Limb (tissue), 2 donors: Measurements from ENCODE around the gene MEIKIN.

Source experiments
- DNase-seq, 2 donors: peaks; one replicate each; pipeline ENCODE4 v3.0.0-alpha.2; 2016; ENCODE audit errors: extremely low spot score in 2 of 2

Gene MEIKIN

DNA sequence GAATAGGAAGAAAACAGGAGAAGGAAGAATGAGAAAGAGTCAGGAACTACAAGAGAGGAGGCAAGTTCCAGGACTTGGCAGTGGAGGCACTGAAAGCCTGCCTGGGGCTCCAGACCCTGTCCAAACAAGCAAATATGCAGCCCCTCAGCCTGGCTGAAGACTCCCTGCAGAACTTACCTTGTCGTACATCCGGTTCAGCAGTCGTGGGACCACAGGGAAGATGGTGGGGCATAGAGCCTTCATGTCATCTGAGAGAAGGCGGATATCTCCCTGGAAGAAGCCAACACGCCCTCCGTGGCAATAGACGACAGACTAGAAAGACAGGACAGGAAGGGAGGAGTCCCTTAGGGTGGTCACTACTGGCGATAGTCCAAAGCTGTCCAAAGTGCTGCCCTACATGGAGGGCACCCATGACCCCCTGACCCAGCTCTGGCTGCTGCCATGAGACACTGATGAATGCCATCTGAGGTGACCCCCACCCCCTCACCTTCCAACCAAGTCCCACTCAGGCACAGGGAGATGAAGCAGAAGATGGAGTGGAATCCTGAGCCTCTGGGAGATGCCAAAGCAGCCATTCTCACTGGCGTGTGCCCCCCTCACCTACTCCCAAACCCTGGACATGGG, 27.7 kb upstream of the MEIKIN start:
- DNase-seq = no peak

DNA sequence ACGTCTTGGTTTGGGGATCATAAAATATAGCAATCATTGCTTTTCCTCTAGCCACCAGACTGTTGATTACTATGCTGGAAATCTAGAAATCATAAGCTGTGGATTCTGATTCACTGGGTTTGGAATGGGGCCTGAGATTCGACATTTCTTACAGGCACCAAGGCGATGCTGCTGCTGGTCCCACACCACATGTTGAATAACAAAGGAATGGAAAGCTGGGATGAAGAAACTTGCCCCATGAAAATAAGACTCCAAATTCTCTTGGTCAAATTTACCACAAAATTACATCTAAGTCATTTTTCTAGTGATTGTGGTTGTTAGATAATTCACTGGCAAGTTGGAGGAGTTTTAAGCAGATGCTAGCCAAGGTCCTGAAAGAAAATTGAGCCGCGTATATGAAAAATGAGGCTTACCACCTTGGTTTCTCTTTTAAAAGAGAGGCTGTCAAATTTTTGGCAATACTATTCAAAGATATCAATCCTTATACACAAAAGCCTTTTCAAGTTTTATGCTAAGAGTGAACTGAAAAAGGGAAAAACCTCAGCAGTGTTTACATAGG, 23.0 kb upstream of the MEIKIN start:
- DNase-seq = no peak

DNA sequence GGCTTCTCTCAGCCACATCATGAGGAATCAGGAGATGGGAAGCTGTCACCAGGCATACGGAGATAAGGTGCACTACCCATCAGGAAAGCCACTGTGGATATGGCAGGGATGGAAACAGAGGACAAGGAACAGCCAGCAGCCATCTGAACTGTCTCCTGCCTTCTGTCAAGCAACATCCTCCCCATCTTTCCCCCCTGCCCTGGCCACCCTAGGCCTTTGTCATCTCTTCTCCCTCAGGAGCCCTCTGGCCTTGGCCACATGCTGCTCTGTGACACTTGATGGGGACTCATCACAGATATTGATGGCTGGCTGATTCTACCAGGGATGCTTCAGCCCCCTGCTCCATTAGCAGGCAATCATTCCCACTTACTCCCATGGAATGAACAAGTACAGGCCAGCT, 21.1 kb upstream of the MEIKIN start:
- no peak for DNase-seq

DNA sequence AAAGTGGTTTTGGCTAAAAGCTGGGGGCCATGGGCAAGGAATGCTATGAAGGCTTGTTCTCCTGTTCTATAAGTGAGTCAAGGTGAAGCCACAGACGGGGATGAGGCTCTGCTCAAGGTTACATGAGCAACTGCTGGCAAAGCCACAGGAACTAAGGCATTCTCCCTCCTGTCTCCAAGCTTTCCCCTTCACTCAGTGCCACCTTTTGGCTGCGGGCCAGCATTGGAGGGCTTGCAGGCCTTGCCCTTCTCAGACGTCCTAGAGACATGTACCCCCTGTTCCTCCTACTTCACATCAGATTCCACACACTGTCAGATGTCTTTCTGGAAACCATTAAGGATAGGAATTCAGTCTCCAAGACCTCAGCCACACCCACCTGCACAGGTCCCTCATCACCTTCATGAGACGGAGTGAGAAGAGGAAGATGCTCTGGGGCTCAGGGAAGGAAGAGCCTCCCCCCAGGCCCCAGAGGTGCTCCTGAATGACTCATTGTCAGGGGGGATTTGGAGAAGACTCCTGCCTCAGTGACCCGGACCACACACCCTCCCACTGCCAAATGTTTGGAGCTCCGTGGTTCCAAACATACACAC, 20.5 kb upstream of the MEIKIN start:
- no peak for DNase-seq

DNA sequence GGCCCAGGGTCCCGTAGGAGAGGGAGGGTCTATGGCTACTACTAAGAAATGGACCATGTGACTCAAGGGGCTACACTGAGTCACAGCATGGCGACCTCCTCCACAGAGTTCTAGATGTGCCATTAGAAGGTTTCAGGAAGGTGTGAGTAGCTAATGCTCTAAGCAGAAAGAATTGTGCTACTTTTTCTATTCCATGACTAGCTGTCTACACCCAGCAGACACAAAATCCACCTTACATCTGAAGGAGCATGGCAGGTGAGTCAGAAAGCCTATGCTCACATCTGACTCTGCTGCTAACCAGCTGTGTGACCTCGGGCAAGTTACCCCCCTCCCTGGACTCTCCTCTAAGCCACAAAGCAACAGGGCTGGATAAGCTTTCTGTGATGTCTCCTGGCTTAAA, 14.4 kb upstream of the MEIKIN start:
- no peak for DNase-seq

DNA sequence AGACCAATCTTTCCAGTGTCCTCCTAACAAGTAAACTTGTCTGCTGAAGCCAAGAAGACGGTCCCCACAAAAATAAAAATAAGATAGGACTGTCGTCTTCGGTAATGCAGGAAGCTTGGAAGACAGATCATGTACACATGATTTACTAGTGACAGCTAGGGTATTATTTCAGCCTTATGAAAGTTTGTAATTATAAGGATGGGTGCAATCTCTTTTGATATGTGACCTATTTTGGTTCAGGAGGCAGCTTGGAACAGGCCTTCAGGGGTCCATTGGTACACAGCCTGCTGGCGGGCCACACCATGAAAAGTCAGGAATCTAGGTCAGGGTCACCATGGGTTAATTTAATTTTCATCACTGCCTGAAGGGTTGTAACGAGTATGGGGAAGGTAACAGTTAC, 13.7 kb upstream of the MEIKIN start:
- DNase-seq = no peak

DNA sequence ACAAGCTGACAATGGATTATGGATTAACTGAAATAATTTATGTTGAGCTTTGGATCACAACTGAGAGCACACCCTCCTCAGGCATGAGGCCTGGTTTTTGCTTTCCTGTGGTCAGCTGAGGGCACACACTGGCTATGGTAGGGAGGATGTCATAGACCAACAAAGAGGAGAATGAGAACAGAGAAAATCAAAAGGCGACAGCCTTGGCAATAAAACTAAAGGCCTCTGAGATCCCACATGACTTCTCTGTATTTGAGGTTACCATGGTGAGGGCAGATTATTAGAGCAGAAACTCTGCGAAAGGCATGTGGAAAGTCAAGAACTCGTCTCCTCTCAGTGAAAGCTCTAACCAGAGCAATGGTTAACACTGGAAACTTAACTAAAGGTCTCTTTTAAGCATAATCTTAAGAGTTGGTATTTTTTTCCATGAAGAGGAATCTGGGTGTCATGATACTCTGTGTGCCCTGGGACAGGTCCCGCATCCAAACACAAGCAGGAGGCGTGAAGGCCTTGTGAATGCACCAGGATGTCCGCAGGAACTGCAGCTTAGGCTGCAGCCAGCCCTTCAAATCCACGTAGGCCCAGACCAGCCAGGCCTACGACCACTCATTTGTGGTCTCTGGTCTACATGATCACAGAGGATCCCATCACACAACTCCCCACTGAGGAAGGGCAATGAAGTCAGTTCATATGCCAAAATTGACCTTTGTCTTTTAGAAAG, 12.4 kb upstream of the MEIKIN start:
- DNase-seq = no peak

DNA sequence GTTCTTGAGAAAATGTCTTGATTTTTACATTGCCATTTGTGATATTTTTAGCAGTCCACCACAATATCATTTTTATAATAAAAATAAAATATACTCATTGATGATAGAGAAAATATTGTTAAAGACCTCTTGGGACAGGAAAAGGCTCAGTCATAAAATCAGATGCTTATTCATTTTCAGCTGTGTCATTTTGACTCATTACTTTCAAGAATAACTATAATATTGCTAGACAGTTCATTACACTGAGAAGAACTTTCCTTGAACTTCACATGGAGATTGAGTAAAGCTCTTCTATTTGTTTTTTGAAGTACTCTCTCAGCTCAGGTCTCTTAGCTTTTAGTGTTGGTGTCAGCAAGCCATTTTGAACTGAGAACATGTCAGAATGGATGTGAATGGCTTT, 8.5 kb upstream of the MEIKIN start:
- DNase-seq = no peak

DNA sequence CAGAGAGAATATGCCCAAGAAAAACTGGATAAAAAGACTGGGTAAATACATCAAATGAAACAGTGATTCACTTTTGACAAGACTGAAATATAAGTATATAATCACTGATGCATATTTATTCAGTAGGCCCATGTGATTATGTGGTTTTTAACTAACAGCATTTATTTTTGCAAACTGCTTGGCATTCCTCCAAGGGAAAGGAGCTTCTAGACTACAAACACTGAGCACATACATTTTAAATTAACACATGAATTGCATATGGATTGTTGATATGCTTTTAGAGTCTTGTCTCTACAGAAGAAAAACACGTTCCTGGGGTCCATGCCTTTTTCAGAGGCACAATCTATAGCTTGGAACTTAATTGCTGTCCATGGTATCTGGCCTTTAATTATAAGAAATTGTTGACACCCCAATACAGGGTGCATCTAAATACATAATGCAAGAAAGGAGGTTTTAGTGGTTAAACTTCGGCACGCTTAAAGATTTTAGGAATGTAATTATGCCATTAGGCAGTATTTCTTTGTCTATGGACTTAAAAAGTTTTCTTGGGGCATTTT, 6.9 kb upstream of the MEIKIN start:
- DNase-seq = peak in 1 of 2 donors; percentile 3

DNA sequence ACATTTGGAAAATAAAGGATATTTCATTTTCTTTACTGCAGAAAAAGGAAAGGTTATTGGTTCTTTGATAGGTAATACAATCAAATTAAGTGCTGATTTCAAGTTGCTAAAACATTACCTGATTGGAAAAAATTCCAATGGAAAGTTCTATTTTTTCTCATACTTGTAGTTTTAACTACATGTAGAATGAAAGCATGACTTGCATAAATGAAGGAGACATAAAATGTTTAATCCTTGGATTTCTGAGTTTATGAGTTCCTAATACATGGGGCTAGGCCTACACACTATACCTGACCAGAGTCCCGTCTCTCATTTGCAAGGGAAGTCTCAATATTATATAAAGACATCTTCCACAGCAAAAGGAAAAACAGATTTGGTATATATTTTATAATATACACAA, 5.2 kb upstream of the MEIKIN start:
- no peak for DNase-seq

DNA sequence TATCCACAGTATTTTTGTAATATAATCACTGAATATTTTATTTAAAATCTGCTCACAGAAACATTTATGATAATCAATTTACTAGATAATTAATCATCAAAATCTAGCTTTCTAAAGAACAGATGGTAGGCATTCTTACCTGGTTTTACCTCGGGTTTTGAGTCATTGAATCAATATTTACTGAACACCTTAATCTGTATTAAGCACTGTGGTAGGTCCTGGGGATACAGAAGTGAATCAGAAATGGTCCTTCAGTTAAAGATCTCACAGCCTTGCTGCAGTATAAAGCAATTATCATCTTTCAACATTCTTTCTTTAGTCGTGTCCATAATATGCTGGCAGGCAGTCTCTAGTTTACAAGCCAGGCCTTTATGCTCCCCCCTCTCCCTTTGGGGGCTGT, 2.0 kb upstream of the MEIKIN start:
- no peak for DNase-seq

DNA sequence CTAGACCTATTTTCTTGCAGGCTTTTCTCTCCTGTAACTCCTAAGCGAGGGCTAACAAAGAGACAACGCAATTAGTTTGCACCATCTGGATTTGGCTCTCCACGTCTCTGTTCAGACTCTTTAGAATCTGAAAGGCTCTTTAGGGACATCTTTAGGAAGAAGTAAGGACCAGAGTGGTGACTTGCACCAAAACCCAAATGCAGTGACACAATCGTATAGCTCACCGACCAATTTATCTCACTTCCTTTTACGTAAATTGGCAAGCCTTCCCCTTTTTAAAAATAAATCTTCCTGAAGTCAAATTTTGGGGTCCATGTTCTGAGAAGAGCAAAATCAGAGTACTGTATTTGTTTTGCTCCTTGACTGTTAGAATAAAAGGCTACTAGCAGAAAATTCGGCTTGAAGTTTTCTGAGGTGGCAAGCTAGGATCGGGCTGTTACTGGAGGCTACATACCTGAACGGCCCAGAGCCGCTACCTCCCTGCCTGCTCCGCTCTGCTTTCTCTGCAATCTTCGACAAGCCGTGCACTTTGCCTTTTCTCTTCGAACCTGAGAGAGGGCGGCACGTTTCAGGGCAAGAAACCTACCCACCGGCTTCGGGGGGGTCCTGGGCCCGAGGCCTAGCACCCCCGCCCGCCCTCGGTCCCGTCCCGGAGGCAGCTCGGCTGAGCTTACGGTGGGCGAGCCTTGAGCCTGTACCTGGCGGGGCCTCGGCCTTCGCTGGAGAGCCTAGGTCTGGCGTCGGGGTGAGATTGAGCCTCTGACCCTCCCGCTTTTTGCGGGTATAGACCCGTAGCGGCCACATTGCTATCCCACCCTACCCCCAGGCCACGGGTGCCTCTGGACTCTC, 537 bp downstream of the MEIKIN start:
- no peak for DNase-seq

DNA sequence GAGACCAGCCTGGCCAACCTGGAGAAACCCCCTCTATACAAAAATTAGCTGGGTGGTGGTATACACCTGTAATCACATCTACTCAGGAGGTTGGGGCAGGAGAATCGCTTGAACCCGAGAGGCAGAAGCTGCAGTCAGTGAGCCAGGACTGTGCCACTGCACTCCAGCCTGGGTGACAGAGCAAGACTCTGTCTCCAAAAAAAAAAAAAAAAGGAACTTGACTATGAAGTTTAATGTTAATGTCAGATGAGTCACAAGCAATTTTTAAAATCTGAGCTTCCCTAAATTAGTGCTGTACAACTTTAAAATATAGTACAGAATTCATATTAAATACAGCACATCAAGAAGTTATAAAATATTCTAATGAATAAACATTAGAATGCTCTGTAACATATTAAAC, 1.5 kb downstream of the MEIKIN start:
- no peak for DNase-seq

DNA sequence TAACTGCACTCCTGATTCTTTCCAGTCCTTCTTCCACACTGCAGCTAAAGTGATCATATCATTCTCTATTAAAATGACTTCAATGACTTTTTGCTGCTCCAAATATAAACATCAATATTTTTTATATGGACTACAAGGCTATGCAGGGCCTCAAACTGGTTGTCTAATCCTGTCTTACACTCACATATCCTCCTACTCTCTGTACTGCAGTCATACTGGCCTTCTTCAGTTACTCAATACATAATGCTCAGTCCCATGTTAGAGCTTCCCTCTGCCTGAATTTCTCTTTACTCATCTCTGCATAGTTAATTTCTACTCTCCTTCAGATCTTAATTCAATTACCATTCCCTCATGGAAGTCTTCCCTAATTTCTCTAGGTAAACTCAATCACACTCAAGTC, 3.4 kb downstream of the MEIKIN start:
- no peak for DNase-seq

DNA sequence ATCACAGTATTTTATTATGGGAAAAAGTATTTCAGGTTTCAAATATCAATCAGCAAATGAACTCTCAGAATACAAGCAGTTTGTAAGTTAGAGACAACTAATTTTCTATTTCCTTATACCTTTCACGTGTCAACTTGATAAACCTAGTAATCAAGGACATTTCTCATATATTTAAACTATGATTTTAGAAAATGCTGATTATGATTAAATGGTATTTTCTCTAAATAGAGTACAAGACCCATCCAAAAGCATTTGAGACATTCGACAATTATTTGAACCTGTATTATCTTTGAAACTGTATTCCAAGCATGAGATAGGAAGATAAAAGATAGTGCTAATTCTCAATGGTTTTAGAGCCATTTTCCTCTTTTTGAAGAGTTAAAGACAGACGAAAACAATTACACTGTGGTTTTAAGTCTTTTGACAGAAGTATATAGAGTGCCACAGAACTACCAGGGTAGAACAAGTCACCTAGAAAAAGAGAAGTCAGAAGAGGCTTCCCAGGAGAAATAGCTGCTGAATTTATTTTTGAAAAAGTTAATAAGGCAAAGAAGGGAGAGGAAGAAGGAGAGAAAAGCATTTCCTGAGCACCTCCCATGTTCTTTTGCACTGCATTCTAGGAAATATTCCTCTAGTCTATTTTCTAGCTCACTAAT, 5.6 kb downstream of the MEIKIN start:
- DNase-seq = no peak

DNA sequence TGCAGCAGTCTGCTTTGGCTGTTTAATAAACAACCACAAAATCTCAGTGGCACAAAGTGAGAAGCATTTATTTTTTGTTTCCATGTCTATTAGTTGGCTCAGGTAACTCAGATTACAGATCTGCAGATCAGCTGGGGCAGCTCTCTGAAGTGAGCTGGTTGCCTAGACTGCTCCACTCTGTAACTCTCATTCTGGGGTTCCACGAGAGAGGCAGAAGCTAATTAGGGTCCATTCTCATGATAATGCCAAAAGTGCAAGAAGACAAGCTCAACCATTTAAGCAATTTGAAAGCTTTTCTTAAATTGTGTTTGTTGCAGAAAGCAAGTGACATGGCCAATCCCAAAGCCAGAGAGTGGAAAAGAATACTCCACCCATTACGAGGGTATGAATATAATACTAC, 13.2 kb downstream of the MEIKIN start:
- no peak for DNase-seq

DNA sequence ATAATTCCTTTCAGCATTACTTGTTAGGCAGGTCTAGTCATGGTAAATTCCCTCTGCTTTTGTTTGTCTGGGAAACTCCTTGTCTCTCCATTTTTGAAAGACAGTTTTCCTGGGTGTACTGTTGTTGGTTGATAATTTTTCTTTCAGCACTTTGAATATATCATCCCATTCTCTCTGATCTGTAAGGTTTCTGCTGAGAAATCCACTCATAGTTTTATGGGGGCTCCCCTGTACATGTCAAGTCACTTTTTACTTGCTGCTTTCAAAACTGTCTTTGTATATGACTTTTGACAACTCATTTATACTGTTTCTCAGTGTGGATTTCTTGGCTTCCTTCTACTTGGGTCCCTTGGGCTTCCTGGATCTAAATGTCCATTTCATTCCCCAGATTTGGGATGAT, 16.5 kb downstream of the MEIKIN start:
- DNase-seq = no peak

DNA sequence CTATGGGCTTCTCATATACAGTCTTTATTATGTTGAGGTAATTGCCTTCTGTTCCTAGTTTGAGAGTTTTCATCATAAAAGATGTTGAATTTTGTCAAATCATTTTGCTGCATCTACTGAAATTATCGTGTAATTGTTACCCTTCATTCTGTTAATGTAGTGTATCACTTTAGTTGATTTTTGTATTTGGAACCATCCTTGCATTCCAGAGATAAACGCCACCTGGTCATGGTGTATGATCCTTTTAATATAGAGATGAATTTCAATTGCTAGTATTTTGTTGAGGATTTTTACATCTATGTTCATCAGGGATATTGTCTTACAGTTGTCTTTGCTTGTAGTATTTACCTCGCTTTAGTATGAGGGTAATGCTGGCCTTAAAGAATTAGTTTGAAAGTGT, 19.3 kb downstream of the MEIKIN start:
- DNase-seq = no peak

DNA sequence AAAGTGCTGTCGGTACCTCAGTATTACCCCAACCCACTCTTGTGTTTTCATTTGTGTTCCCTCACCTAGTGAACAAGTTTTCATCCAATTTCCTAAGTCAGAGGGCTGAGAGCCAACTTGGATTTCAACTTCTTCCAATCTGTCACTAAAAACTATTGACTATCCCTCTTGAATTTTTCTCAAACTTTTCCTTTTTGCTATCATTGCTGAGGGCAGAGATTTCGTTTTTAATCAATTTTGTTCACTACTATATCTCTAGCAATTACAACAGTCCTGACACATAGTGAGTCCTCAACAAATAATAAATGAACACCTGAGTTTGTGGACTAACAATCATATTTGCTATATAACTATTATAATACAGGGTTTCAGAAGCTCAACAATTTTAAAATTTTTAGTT, 29.0 kb downstream of the MEIKIN start:
- no peak for DNase-seq

DNA sequence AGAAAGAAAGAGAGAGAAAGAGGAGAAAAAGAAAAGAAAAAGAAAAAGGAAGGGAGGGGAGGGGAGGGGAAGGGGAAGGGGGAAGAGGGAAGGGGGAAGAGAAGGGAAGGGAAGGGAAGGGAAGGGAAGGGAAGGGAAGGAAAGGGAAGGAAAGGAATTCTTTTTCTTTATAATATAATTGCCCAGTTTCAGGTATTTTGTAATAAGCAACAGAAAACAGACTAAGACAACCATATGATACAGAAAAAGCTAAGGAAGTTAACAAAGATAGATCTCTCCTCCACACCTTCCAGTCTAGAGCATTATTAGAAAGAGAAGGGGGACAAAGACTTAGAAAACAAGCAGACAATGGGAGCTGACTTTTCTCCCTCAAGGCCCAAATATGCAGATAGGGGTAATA, 31.0 kb downstream of the MEIKIN start:
- DNase-seq = no peak

DNA sequence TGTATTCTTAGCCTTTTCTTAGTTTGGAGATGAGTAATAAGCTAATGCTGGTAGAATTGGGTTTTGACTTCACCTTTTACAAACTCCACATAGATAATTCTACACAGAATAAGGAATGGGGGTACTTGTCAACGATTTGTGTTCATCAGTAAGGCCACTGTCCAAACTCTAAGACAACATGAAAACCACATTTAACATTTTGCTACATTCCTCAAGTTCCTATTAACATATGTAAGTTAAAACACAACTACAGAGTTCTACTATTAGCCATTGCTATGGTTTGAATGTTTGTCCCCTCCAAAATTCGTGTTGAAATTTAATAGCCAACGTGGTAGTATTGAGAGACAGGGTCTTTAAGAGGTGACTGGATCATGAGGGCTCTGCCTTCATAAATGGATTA, 31.9 kb downstream of the MEIKIN start:
- DNase-seq = no peak
